WTC11 (cell line): ENCODE measurements around the gene SMC3. TPM values are rescaled to one million over a fixed set of nuclear protein-coding genes. Genes with fewer than 3 reads are reported as not detected.

Experiments
- ATAC-seq: fragments of 200-7000 bp; cut with Tn5 transposase; 2 replicates; pipeline ENCODE4 v1.10.0; 2021; ENCODE audit warnings: mild to moderate bottlenecking, moderate library complexity
- CTCF ChIA-PET: fragments of 300-600 bp; sonication (Branson Sonifier 250); formaldehyde crosslinking; loops from one replicate; lab custom pipeline; 2021; ENCODE audit warnings: antibody characterized with exemption; lab: Charles Lee
- POLR2A ChIA-PET: fragments of 350-600 bp; sonication (Branson Sonifier 250); formaldehyde crosslinking; loops from one replicate; lab custom pipeline; 2021; ENCODE audit warnings: antibody characterized with exemption; lab: Charles Lee
- DNase-seq: peaks from one replicate; pipeline ENCODE4 v3.0.0; 2021; ENCODE audit warnings: low spot score
- H3K27ac Mint-ChIP-seq: 2 replicates; pipeline ENCODE4 v1.8.0; 2021; ENCODE audit warnings: mixed read lengths
- H3K27me3 Mint-ChIP-seq: 2 replicates; pipeline ENCODE4 v1.8.0; 2021; ENCODE audit warnings: low read depth, mild to moderate bottlenecking, moderate library complexity, mixed read lengths
- H3K36me3 Mint-ChIP-seq: 2 replicates; pipeline ENCODE4 v1.8.0; 2021; ENCODE audit warnings: mixed read lengths
- H3K4me1 Mint-ChIP-seq: 2 replicates; pipeline ENCODE4 v1.8.0; 2022; ENCODE audit warnings: mixed read lengths
- H3K4me3 Mint-ChIP-seq: 2 replicates; pipeline ENCODE4 v1.8.0; 2021; ENCODE audit warnings: mild to moderate bottlenecking, moderate library complexity, mixed read lengths
- H3K9me3 Mint-ChIP-seq: 2 replicates; pipeline ENCODE4 v1.8.0; 2021; ENCODE audit warnings: mixed read lengths
- ATF1 ChIP-seq: sonication (generic); formaldehyde crosslinking; IDR thresholded peaks from 2 replicates; pipeline ENCODE4 v1.8.1; 2023; ENCODE audit warnings: mild to moderate bottlenecking, moderate library complexity, missing genetic modification reagents
- CBFB ChIP-seq: sonication (generic); formaldehyde crosslinking; IDR thresholded peaks from 2 replicates; pipeline ENCODE4 v1.8.1; 2022; ENCODE audit warnings: mild to moderate bottlenecking, low read depth, missing genetic modification reagents
- CREM ChIP-seq: sonication (generic); formaldehyde crosslinking; IDR thresholded peaks from 2 replicates; pipeline ENCODE4 v1.8.1; 2022; ENCODE audit warnings: mild to moderate bottlenecking, missing genetic modification reagents, moderate library complexity
- E2F4 ChIP-seq: sonication (generic); formaldehyde crosslinking; IDR thresholded peaks from 2 replicates; pipeline ENCODE4 v1.8.1; 2022; ENCODE audit warnings: low read depth, mild to moderate bottlenecking, moderate library complexity, missing genetic modification reagents, borderline replicate concordance
- ELF4 ChIP-seq: sonication (generic); formaldehyde crosslinking; IDR thresholded peaks from 2 replicates; pipeline ENCODE4 v1.8.1; 2022; ENCODE audit warnings: low read depth, mild to moderate bottlenecking, moderate library complexity, missing genetic modification reagents
- ESRRA ChIP-seq: sonication (generic); formaldehyde crosslinking; IDR thresholded peaks from 2 replicates; pipeline ENCODE4 v1.8.1; 2022; ENCODE audit warnings: mild to moderate bottlenecking, missing genetic modification reagents, borderline replicate concordance
- GRHL2 ChIP-seq: fragments of 250-450 bp; sonication (Bioruptor Pico); IDR thresholded peaks from 2 replicates; pipeline ENCODE4 v1.8.0; 2022; ENCODE audit warnings: mild to moderate bottlenecking, moderate library complexity; ENCODE audit not compliant: insufficient replicate concordance, severe bottlenecking
- GTF2I ChIP-seq: fragments of 250-450 bp; sonication (Bioruptor Pico); conservative IDR thresholded peaks from 2 replicates; pipeline ENCODE4 v1.4.0; 2021; ENCODE audit warnings: mild to moderate bottlenecking
- HMGA2 ChIP-seq: fragments of 250-450 bp; sonication (Bioruptor Pico); IDR thresholded peaks from 2 replicates; pipeline ENCODE4 v1.4.0; 2021; ENCODE audit warnings: mild to moderate bottlenecking, moderate library complexity
- KAT7 ChIP-seq: sonication (generic); formaldehyde crosslinking; IDR thresholded peaks from 2 replicates; pipeline ENCODE4 v1.8.1; 2023; ENCODE audit warnings: missing genetic modification reagents, mild to moderate bottlenecking, borderline replicate concordance
- MYBL2 ChIP-seq: sonication (generic); formaldehyde crosslinking; IDR thresholded peaks from 2 replicates; pipeline ENCODE4 v1.8.1; 2023; ENCODE audit warnings: mild to moderate bottlenecking, moderate library complexity, missing genetic modification reagents
- NFE2L1 ChIP-seq: sonication (generic); formaldehyde crosslinking; IDR thresholded peaks from 2 replicates; pipeline ENCODE4 v1.8.1; 2023; ENCODE audit warnings: missing genetic modification reagents
- NR2C2 ChIP-seq: sonication (generic); formaldehyde crosslinking; IDR thresholded peaks from 2 replicates; pipeline ENCODE4 v1.8.0; 2022; ENCODE audit warnings: mild to moderate bottlenecking, missing genetic modification reagents
- TEAD1 ChIP-seq: sonication (generic); formaldehyde crosslinking; IDR thresholded peaks from 2 replicates; pipeline ENCODE4 v1.8.0; 2022; ENCODE audit warnings: mild to moderate bottlenecking, missing genetic modification reagents
- ZNF232 ChIP-seq: sonication (generic); formaldehyde crosslinking; IDR thresholded peaks from 2 replicates; pipeline ENCODE4 v1.8.0; 2022; ENCODE audit warnings: mild to moderate bottlenecking, missing genetic modification reagents
- ZNF396 ChIP-seq: fragments of 250-450 bp; sonication (Bioruptor Pico); IDR thresholded peaks from 2 replicates; pipeline ENCODE4 v1.8.0; 2021; ENCODE audit warnings: mild to moderate bottlenecking, moderate library complexity, borderline replicate concordance
- ZNF423 ChIP-seq: fragments of 250-450 bp; sonication (Bioruptor Pico); IDR thresholded peaks from 2 replicates; pipeline ENCODE4 v2.1.2; 2022; ENCODE audit warnings: mild to moderate bottlenecking, moderate library complexity
- ZNF512 ChIP-seq: sonication (generic); formaldehyde crosslinking; IDR thresholded peaks from 2 replicates; pipeline ENCODE4 v1.8.1; 2022; ENCODE audit warnings: missing genetic modification reagents, borderline replicate concordance
- total RNA-seq: library from RNA; stranded (reverse); gene quantifications from 3 replicates; pipeline ENCODE4 v1.2.3, GENCODE V29; 2021
- TF ChIP-seq, protein P1 (sequence below): sonication (generic); formaldehyde crosslinking; IDR thresholded peaks from 2 replicates; pipeline ENCODE4 v1.8.1; 2023; ENCODE audit warnings: mild to moderate bottlenecking, missing genetic modification reagents, borderline replicate concordance
- TF ChIP-seq, protein P2 (sequence below): sonication (generic); formaldehyde crosslinking; IDR thresholded peaks from 2 replicates; pipeline ENCODE4 v1.8.0; 2023; ENCODE audit warnings: missing genetic modification reagents
- TF ChIP-seq, protein P3 (sequence below): fragments of 250-450 bp; sonication (Bioruptor Pico); IDR thresholded peaks from 2 replicates; pipeline ENCODE4 v1.9.0; 2021; ENCODE audit warnings: mild to moderate bottlenecking

SMC3 gene
- total RNA-seq, 1 experiment from 2014 or later, result 71.0 TPM

- TF ChIP-seq, protein P1, sequence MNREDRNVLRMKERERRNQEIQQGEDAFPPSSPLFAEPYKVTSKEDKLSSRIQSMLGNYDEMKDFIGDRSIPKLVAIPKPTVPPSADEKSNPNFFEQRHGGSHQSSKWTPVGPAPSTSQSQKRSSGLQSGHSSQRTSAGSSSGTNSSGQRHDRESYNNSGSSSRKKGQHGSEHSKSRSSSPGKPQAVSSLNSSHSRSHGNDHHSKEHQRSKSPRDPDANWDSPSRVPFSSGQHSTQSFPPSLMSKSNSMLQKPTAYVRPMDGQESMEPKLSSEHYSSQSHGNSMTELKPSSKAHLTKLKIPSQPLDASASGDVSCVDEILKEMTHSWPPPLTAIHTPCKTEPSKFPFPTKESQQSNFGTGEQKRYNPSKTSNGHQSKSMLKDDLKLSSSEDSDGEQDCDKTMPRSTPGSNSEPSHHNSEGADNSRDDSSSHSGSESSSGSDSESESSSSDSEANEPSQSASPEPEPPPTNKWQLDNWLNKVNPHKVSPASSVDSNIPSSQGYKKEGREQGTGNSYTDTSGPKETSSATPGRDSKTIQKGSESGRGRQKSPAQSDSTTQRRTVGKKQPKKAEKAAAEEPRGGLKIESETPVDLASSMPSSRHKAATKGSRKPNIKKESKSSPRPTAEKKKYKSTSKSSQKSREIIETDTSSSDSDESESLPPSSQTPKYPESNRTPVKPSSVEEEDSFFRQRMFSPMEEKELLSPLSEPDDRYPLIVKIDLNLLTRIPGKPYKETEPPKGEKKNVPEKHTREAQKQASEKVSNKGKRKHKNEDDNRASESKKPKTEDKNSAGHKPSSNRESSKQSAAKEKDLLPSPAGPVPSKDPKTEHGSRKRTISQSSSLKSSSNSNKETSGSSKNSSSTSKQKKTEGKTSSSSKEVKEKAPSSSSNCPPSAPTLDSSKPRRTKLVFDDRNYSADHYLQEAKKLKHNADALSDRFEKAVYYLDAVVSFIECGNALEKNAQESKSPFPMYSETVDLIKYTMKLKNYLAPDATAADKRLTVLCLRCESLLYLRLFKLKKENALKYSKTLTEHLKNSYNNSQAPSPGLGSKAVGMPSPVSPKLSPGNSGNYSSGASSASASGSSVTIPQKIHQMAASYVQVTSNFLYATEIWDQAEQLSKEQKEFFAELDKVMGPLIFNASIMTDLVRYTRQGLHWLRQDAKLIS (CRISPR knock-in tag), result no peak
- TF ChIP-seq KAT7 (CRISPR knock-in tag) (no peak), E2F4 (no peak), ZNF512 (no peak), CREM (CRISPR knock-in tag) (no peak)
- TF ChIP-seq, all 79 proteins: peak for 0
These were observed 19.5 kb upstream of the SMC3 start (continued) for GRCh38 chr10:110548002-110548401.

GRCh38 chr10:110549211-110549610, 18.3 kb upstream of the SMC3 start:
- TF ChIP-seq, protein P2, sequence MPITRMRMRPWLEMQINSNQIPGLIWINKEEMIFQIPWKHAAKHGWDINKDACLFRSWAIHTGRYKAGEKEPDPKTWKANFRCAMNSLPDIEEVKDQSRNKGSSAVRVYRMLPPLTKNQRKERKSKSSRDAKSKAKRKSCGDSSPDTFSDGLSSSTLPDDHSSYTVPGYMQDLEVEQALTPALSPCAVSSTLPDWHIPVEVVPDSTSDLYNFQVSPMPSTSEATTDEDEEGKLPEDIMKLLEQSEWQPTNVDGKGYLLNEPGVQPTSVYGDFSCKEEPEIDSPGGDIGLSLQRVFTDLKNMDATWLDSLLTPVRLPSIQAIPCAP, result no peak
- TF ChIP-seq HMGA2 (CRISPR knock-in tag), result no peak
- TF ChIP-seq ZNF232 (CRISPR knock-in tag), result no peak
- CTCF ChIA-PET, result interaction anchor here (1.1 to 3.6 kb wide), 4 partner anchors 14 to 239 kb away, joined by 3 to 48 read pairs (median 4); no protein-coding TSS in a partner anchor
- POLR2A ChIA-PET, result no interaction called here
- Mint-ChIP-seq H3K36me3 (no peaks in the 10 kb centered on the region), H3K4me3 (no peak overlapping the region), H3K27ac (no peak overlapping the region), H3K27me3 (no peaks in the 10 kb centered on the region), H3K4me1 (peaks cover 21% of the 10 kb centered on the region), H3K9me3 (peaks cover 9% of the 10 kb centered on the region)
- ATAC-seq (no peak), DNase-seq (no peak)

GRCh38 chr10:110553905-110554304, 13.6 kb upstream of the SMC3 start:
- ATAC-seq, result peak; percentile 78
- Mint-ChIP-seq H3K9me3 (peaks cover 9% of the 10 kb centered on the region), H3K4me1 (peaks cover 28% of the 10 kb centered on the region), H3K27ac (peak overlapping the region; percentile 50), H3K27me3 (no peaks in the 10 kb centered on the region), H3K36me3 (no peaks in the 10 kb centered on the region), H3K4me3 (no peak overlapping the region)
- ChIA-PET CTCF (no interaction called here), POLR2A (no interaction called here)
- peak; percentile 58; the same call in 1 of the 2 replicates for TF ChIP-seq ZNF423
- TF ChIP-seq ESRRA (CRISPR knock-in tag), result no peak
- peak; percentile 47; the same call in 1 of the 2 replicates for TF ChIP-seq TEAD1 (CRISPR knock-in tag)
- DNase-seq, result no peak

DNA sequence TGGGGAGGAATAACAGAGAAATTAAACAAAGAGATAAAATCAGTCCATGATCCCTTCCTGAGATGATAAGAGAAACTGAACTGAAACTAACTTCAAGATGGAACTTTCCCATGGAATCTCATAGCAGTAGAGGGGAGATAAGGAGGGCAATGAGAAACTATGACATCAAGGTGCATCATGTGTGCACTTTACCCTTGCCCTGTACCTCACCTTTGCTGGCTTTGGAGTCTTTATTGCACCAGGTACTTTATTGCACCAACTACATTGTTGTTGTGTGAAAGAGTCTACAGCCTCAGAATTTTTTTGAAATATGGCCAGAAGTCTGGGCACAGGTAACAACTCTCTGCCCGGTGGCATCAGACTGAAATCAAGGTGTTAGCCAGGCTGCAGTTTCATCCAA, 11.2 kb upstream of the SMC3 start:
- ChIA-PET CTCF (no interaction called here), POLR2A (no interaction called here)
- no peak overlapping the region for H3K27ac Mint-ChIP-seq
- H3K4me1 Mint-ChIP-seq, result peaks cover 28% of the 10 kb centered on the region
- no peaks in the 10 kb centered on the region for H3K27me3 Mint-ChIP-seq
- no peaks in the 10 kb centered on the region for H3K36me3 Mint-ChIP-seq
- no peak overlapping the region for H3K4me3 Mint-ChIP-seq
- no peak for ATAC-seq
- H3K9me3 Mint-ChIP-seq, result peaks cover 9% of the 10 kb centered on the region
- no peak for DNase-seq
- TF ChIP-seq NFE2L1 (CRISPR knock-in tag) (no peak), NR2C2 (CRISPR knock-in tag) (no peak), E2F4 (no peak), GRHL2 (CRISPR knock-in tag) (no peak), GTF2I (CRISPR knock-in tag) (no peak), ELF4 (CRISPR knock-in tag) (no peak), ZNF396 (CRISPR knock-in tag) (no peak), MYBL2 (CRISPR knock-in tag) (no peak), CBFB (CRISPR knock-in tag) (no peak), ZNF512 (no peak), ATF1 (CRISPR knock-in tag) (no peak)
- TF ChIP-seq, protein P3, sequence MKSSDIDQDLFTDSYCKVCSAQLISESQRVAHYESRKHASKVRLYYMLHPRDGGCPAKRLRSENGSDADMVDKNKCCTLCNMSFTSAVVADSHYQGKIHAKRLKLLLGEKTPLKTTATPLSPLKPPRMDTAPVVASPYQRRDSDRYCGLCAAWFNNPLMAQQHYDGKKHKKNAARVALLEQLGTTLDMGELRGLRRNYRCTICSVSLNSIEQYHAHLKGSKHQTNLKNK, result no peak
